ENCODE results near the gene METTL13. TPM values are rescaled to one million over a fixed set of nuclear protein-coding genes. Genes with fewer than 3 reads are reported as not detected.

The METTL13 gene
- total and polyA plus RNA-seq, 2 of the 8 experiments (the other 6 are each of a cell fraction or from before 2014, with no cell fraction given), result 38.1 to 66.3 TPM

- POLR2A ChIA-PET (ENCODE audit: partially characterized antibody), result interaction anchor here (1.3 kb wide), 1 partner anchor 30 kb away, joined by 3 read pairs; no protein-coding TSS in a partner anchor
- peaks cover 5% of the 10 kb centered on the region for H3K23me2 ChIP-seq (ENCODE audit: low read depth, low read length)
- H2BK5ac ChIP-seq (ENCODE audit: low read depth, low read length), result no peak overlapping the region
- H3K4ac ChIP-seq (replicated peaks; ENCODE audit: insufficient read length, low read depth, low read length), result no peak overlapping the region
- no peak overlapping the region for H3K4me3 ChIP-seq (ENCODE audit: extremely low read depth in 1 of 4, insufficient read depth in 2 of 4, low read depth in 3 of 4, low read length in 4 of 4)
- H3K4me1 ChIP-seq (replicated peaks in 1 of 4; ENCODE audit: control insufficient read depth in 3 of 4, insufficient read depth in 4 of 4, low read length in 3 of 4), result peaks cover 0 to 4% (median 2%) of the 10 kb centered on the region in 4 experiments; a peak in 4 of 7 replicates
- no peak overlapping the region for H4K91ac ChIP-seq (replicated peaks; ENCODE audit: insufficient read length, low read length)
- H4K5ac ChIP-seq (ENCODE audit: insufficient read length, low read depth, low read length), result no peak overlapping the region
- H3K27me3 ChIP-seq (replicated peaks in 1 of 4; ENCODE audit: control insufficient read depth in 3 of 4, extremely low read depth in 1 of 4, insufficient read depth in 3 of 4, low read length in 3 of 4), result no peaks in the 10 kb centered on the region
- H2BK20ac ChIP-seq (ENCODE audit: low read length), result no peak overlapping the region
- H2AK5ac ChIP-seq (ENCODE audit: low read depth, low read length), result no peak overlapping the region
- CTCF ChIA-PET (ENCODE audit: partially characterized antibody), result interaction anchor here (1.1 to 2.4 kb wide), 7 partner anchors 16 to 269 kb away, joined by 3 to 24 read pairs (median 6); no protein-coding TSS in a partner anchor
- no peak overlapping the region for H2BK120ac ChIP-seq (replicated peaks; ENCODE audit: low read depth, low read length)
- H4K8ac ChIP-seq (ENCODE audit: extremely low read depth, insufficient read depth, low read length), result no peak overlapping the region
- FAIRE-seq (no peak), DNase-seq (ENCODE audit: low read depth in 1 of 2, low spot score in 2 of 2) (no peak)
- H3K14ac ChIP-seq (ENCODE audit: insufficient read length), result no peak overlapping the region
- H3K4me2 ChIP-seq (ENCODE audit: insufficient read depth in 1 of 2, low read depth in 2 of 2, low read length in 2 of 2), result no peak overlapping the region
- H3K36me3 ChIP-seq (ENCODE audit: control insufficient read depth in 2 of 4, insufficient read depth in 4 of 4, low read length in 3 of 4), result peaks cover 31 to 62% (median 55%) of the 10 kb centered on the region in 4 experiments
- H3K18ac ChIP-seq (ENCODE audit: extremely low read depth, low read length), result no peak overlapping the region
- no peak overlapping the region for H3K9ac ChIP-seq (replicated peaks in 1 of 4; ENCODE audit: extremely low read depth in 1 of 4, low read depth in 3 of 4, low read length in 3 of 4)
- no peak overlapping the region for H2BK12ac ChIP-seq (ENCODE audit: low read depth, low read length)
- H3K56ac ChIP-seq (replicated peaks; ENCODE audit: insufficient read length, low read depth, low read length), result no peak overlapping the region
- no peak overlapping the region for H3K27ac ChIP-seq (ENCODE audit: low read depth, low read length)
- no peak overlapping the region for H3K23ac ChIP-seq (ENCODE audit: insufficient read length)
- H3K9me3 ChIP-seq (ENCODE audit: insufficient read depth in 2 of 2, low read depth in 1 of 2, low read length in 1 of 2), result no peaks in the 10 kb centered on the region
- H2BK15ac ChIP-seq (ENCODE audit: low read length), result no peak overlapping the region
- H3K79me1 ChIP-seq (ENCODE audit: low read depth, low read length), result peaks cover 21% of the 10 kb centered on the region
- peaks cover 2 to 14% of the 10 kb centered on the region in 2 experiments for H4K20me1 ChIP-seq (replicated peaks in 1 of 2; ENCODE audit: control insufficient read depth in 1 of 2, insufficient read depth in 2 of 2, low read length in 2 of 2)
- peaks cover 17 to 59% of the 10 kb centered on the region in 2 experiments for H3K79me2 ChIP-seq (ENCODE audit: control insufficient read depth in 1 of 2, insufficient read depth in 2 of 2, low read length in 2 of 2)
- H2AFZ ChIP-seq (ENCODE audit: low read length), result no peak overlapping the region
- TF ChIP-seq ASH2L (IDR thresholded peaks at IDR 0.05; ENCODE audit: low read length) (no peak), SIX5 (IDR thresholded peaks at IDR 0.05; ENCODE audit: low read depth, low read length) (no peak), E2F6 (IDR thresholded peaks at IDR 0.05) (no peak), CTBP2 (IDR thresholded peaks at IDR 0.05; ENCODE audit: borderline replicate concordance, insufficient read depth, insufficient read length, low read length) (no peak), ATF2 (IDR thresholded peaks at IDR 0.05; ENCODE audit: low read length) (no peak), FOSL1 (IDR thresholded peaks at IDR 0.05; ENCODE audit: insufficient read depth, low read depth, low read length) (no peak), TCF12 (IDR thresholded peaks at IDR 0.05; ENCODE audit: low read depth, low read length) (no peak), USF2 (IDR thresholded peaks at IDR 0.05; ENCODE audit: low read length) (no peak), TEAD4 (IDR thresholded peaks at IDR 0.05; ENCODE audit: low read depth, low read length) (no peak), KDM5A (IDR thresholded peaks at IDR 0.05; ENCODE audit: low read length) (no peak), MAFK (IDR thresholded peaks at IDR 0.05; ENCODE audit: low read depth, low read length) (no peak)
Observed at GRCh38 chr1:171784784-171785183, 3.3 kb downstream of the METTL13 start.
